GM18526 (cell line): ENCODE results near the gene RAB40B.
A peak's percentile ranks its signal among the peaks of the same experiment; 100 is the strongest.

Experiments
- POLR2A ChIP-seq: IDR thresholded peaks from 3 replicates; pipeline ENCODE4 v1.6.1; 2011; ENCODE audit not compliant: insufficient read length; ENCODE audit errors: extremely low read depth

RAB40B gene

DNA sequence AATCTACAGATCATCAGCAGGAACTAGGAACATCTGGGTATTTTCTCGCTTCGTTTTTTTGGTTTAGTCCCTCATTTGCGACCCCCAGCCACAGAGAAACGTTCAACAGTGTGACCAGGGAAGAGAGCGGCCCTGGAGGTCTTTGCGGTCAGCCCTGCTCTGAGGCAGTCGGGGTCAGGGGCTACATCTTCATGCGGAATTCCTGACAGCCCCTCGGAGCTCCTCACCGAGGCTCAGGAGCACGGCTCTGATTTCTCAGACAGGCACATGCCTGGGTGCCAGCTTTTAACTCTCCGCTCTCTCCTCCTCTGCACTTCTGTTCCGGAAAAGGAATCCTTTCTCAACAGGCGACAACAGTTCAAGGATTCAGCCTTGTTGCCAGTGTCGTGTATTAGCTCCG lies 42.2 kb downstream of the RAB40B start:
- TF ChIP-seq POLR2A: no peak

DNA sequence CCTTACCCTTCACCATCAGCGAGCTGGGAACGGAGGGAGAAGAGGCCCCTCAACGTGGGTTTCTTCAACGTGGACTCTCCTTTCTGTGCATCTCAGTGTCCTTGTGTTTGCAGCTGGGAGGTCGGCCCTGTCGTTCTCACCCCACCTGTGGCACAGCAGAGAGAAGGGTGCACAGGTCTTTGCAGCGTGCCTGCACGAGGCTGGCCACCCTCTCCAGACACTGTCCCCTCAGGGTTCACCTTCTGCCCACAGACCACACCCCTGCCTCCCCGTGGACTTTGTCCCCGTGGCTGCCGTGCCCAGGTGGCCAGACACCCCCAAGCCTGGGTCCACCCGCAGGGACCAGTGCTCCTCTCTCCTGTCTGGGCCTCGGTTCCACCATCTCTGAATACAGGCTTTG lies 43.0 kb downstream of the RAB40B start:
- no peak for TF ChIP-seq POLR2A

DNA sequence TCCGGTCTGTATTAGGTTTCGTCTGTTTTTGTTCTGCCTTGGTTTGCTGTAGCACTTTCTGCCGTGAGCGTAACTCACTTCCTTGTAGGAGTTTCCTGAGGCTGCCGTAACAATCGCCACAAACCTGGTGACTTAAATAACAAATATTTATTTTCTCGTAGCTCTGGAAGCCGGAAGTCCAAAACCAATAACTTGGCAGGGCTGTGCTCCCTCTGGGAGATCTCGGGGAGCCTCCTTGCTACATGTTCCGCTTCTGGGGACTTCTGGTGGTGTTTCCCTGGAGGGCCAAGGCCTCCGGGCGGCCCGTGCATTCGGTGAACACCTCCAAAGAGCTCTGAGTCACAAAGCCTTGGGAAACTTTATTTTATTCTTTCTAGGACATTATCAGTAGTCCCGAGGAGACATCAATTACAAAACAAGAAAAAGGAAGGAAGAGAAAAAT lies 43.4 kb downstream of the RAB40B start:
- no peak for TF ChIP-seq POLR2A

DNA sequence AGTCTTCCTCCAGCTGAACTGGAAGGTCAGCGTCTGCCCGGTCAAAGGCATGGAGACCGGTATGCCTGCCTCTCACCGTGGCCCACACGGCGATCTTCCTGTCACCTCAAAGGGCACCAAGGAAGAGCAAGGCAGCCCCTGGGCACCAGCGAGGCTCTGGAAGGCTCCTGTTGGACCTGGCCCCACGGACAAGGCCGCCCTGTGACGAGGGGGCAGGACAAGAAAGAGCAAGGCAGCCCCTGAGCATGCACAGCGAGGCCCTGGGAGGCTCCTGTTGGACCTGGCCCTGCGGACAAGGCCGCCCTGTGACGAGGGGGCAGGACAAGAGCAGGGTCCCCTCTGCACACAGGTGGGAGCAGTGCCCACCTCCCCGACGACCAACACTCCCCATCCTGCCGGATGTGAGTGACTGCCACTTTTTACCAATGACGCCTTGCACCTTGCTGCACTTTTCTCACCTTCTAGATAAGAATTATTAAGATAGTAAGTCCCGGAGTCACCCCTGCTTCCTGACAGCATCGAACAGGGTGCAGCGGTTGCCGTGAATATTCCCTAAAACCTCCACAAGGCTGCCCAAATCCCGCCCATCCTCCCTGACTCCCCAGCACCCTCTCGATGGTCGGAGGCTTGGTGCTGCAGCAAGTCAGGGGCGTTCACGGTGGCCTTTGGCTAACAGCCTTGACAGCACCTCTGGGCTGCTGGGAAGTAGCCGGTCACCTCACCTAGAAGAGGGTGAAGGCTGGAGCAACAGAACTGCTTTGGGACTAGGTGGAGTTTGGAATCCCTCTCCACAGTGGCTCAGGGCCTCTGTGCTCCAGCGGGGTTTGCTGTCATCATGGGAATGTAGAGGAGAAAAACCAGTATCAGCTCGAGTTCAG lies 44.6 kb downstream of the RAB40B start:
- TF ChIP-seq POLR2A: no peak

DNA sequence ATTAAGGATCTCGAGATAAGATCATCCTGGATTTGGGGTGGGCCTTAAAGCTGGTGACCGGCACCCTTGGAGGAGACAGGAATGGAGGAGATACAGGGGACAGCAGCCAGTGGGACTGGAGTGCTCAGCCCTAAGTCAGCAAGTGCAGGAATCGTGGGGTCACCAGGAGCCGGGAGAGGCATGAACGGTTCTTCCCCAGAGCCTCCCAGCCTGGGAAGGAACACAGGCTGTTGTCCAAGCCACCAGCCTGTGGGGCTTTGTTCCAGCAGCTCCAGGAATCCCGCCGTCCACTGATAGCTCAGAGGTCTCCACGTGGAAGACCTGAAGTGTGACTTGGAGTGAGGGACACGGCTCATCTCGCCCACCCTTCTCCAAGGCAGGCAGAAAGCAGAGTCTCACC lies 47.8 kb downstream of the RAB40B start:
- TF ChIP-seq POLR2A: no peak

DNA sequence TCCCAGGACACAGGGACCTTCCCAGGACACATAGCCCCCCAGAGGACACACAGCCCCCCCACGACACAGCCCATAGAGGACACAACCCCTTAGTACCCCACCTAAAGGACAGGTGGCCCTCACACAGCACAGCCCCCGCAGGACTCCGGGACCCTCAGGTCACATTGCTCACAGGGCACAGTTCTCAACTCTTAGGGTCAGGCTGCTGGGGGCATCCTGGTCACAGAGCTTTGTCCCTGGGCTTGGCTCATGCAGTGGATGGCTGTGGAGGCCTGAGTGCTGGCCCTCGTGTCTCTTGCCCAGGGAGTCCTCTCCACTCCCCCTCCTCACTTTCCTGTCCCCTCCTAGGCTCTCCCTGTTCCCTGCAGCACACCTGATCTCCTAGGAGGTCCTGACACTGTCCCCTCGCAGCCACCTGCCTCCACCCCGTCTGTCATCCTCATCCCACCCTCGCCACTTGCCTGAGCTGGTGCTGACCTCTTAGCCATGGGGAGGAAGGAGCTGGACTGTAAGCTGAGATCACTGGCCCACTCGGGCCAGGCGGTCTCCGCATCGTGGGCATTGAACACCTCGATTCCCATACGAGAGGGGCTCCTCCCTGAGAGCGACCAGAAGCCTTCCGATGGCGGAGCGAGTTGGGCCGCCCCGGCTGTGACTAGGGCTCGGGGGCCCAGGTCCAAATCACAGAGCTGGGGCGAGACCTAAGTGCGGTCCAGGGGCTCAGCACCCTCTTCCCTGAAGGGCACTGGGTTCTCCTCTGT lies 48.8 kb downstream of the RAB40B start:
- no peak for TF ChIP-seq POLR2A

DNA sequence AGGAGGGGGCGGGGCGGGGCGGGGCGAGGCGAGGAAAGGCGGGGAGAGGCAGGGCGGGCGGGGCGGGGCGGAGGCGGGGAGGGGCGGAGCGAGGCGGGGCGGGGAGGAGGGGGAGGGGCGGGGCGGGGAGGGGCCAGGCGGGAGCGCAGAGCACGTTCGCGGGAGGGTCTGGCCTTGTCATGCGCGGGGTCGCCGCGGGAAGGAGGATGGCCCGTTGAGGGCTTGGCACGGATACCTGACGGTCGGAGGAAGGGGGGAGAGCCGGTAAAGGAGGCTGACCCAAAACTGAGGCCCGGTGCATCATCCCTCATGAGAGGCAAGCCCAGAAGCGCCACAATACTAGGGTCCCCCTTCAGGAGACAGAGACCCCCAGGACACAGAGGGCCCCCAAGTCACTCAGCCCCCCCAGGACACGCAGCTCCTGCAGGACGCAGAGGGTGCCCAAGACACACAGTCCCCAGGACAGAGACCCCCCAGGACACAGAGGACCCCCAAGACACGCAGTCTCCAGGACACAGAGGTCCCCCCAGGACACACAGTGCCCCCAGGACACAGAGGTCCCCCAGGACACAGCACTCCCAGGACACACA lies 49.7 kb downstream of the RAB40B start:
- no peak for TF ChIP-seq POLR2A

DNA sequence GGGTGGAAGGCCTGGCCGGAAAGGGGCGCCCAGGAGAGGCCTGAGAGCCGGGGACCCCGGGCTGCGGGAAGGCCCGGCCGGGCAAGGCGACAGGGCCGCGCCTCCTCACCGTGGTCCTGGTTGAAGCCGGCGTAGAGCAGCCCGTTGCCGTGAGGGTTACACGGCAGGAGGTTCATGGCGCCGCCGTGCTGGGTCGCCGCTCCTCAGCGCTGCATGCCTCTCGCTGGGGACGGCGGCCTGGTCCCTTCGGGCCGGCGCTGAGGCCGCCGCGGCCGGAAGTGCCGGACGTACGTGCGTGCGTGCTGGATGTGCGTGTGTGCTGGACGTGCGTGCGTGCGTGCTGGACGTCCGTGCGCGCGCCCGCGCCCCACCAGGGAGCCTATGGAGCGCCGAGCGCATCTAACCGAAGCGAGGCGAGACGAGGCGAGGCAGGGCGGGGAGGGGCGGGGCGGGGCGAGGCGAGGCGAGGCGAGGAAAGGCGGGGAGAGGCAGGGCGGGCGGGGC lies 50.3 kb downstream of the RAB40B start, which contains the start of gene WDR45B:
Gene WDR45B (minus strand): TSS at position 280 of the 504 bp plus-strand sequence. CDS start 104 bp downstream, at position 176.
- TF ChIP-seq POLR2A: peak; percentile 96

DNA sequence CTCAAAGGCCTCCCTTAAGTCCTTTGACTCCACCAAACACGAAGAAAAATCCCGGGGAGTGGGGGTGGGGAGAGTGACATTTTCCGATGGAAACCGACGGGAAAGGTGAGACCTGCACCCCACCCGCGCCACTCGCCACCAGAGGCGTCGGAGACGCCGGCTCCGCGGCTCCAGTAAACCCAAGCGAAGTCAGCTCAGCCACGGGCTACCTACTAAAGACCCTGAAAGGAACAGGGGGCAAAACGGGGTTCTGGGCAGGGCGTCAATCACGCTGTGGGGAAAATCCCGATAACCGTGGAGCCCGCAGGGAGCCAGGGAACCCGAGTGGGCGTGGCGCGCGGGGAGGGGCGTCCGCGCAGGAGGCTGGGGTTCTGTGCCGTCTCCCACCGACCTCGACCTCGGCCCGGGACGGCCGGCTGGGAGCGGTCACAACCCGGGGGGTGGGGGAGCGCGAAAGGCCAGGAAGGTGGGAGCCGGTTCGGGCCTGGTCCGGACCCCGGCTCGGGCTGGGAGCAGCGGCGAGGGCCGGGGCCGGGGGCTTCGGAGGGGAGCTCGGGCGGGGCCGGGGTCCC lies 50.8 kb downstream of the RAB40B start:
- TF ChIP-seq POLR2A: no peak

DNA sequence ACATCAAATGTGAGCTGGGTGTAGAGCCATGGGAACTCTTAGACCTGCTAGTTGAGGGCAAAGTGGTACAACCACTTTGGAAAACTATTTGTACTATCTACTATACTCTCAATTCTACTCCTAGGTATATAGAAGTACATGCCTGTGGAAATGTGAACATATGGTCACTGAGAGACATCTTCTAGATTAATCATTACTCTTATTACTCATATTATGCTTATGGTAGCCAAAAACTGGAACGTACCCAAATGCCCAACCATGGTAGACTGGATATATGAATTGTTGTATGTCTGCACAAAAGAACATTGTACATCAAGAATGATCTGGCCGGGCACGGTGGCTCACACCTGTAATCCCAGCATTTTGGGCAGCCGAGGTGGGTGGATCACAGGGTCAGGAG lies 53.0 kb downstream of the RAB40B start:
- no peak for TF ChIP-seq POLR2A

DNA sequence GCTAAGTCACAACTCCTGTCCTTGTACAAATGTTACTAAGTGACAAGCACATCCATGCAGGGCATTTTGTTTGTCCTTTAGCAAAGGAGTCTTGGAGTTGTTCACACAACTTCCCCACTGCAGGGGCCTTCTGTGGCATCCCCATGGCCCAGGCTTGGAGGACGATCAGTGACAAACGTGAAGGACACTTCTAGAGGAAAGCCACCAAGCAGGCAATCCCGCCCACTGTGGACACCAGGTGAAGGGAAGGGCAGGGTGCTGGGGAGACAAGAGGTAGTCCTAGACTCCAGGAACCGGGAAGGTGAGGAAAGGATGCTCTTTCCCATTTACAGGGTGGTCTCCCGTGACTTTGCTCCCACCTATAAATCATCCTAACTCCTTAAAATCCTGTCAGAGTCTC lies 54.4 kb downstream of the RAB40B start:
- TF ChIP-seq POLR2A: no peak

DNA sequence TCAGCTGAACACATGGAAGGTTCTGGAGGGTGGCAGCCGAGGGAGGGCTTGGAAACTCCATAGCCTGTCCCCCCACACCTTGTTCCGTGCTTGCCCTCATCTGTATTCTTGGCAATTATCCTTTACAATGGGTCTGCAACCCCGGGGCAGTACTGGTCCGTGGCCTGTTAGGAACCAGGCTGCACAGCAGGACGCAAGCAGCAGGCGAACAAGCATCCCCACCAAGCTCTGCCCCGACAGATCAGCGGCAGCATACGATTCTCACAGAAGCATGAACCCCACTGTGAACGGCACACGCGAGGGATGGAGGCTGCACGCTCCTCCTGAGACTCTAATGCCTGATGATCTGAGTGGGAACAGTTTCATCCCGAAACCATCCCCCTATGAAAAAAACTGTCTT lies 56.5 kb downstream of the RAB40B start:
- no peak for TF ChIP-seq POLR2A

DNA sequence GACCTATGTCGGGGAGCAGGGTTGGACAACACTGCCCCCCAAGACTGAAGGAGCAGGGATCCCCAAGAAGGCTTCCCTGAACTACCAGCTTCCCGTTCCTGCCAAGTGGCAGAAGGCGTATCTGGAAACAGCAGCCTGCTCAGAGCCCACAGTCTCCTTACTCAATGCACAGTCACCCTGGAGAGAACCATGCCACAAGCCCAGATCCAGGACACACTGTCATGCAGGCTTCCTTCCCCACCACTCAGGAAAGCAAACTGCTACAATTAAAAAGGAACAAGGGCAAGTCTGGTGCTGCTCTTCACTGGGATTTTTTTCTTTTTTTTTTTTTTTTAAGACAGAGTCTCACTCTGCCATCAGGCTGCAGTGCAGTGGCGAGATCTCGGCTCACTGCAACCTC lies 58.5 kb downstream of the RAB40B start:
- TF ChIP-seq POLR2A: no peak

DNA sequence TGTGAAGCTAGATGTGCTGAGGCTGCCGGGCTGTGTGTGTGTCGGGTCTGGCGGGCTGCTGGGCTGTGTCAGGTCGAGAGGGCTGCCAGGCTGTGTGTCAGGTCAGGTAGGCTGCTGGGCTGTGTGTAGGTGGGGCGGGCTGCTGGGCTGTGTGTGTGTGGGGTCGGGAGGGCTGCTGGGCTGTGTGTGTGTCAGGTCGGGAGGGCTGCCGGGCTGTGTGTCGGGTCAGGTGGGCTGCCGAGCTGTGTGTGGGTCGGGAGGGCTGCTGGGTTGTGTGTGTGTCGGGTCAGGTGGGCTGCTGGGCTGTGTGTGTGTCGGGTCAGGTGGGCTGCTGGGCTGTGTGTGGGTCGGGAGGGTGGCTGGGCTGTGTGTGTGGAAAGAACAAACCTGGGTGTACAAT lies 58.9 kb downstream of the RAB40B start:
- TF ChIP-seq POLR2A: no peak

DNA sequence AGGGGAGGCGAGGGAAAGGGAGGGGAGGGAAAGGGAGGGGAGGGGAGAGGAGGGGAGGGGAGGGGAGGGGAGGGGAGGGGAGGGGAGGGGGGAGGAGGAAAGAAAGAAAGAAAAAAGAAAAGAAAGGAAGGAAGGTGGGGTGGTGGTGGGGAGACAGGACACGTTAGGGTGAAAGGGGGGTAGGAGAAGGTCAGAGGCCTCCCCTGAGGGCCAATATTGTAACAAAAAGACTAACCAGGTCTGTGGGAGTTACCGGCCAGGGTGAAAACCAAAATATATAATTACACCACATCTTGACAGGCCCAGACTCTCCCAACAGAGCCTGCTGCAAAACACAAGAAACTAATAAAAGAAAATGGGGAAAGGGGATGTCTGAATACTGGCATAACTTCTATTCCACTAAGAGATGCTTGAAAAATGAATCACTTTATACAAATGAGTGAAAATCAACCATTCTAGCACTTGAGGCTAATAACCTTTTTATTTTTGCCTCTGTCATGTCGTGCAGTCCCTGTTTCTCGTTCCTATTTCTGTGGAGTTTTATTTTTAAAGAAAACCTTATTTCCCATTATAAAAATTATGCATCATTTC lies 60.2 kb downstream of the RAB40B start:
- no peak for TF ChIP-seq POLR2A
